Astrocyte (in vitro differentiated cells and primary cell): ENCODE measurements around the gene NR6A1.

Source experiments
- EZH2 ChIP-seq: IDR thresholded peaks from 2 replicates; pipeline ENCODE4 v1.6.1; 2012; ENCODE audit warnings: mild to moderate bottlenecking, low read length, inconsistent platforms; ENCODE audit not compliant: insufficient read depth
- TF ChIP-seq, protein P1 (sequence below): IDR thresholded peaks from 2 replicates; pipeline ENCODE4 v1.5.1; 2011; ENCODE audit warnings: low read depth, mild to moderate bottlenecking, inconsistent platforms, low read length, moderate library complexity; ENCODE audit not compliant: insufficient read depth

- TF ChIP-seq EZH2 = no peak
- TF ChIP-seq, protein P1, sequence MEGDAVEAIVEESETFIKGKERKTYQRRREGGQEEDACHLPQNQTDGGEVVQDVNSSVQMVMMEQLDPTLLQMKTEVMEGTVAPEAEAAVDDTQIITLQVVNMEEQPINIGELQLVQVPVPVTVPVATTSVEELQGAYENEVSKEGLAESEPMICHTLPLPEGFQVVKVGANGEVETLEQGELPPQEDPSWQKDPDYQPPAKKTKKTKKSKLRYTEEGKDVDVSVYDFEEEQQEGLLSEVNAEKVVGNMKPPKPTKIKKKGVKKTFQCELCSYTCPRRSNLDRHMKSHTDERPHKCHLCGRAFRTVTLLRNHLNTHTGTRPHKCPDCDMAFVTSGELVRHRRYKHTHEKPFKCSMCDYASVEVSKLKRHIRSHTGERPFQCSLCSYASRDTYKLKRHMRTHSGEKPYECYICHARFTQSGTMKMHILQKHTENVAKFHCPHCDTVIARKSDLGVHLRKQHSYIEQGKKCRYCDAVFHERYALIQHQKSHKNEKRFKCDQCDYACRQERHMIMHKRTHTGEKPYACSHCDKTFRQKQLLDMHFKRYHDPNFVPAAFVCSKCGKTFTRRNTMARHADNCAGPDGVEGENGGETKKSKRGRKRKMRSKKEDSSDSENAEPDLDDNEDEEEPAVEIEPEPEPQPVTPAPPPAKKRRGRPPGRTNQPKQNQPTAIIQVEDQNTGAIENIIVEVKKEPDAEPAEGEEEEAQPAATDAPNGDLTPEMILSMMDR = no peak
Measured at GRCh38 chr9:124557895-124558294, 213.2 kb downstream of the NR6A1 start.
